Testis (tissue), 5 donors: ENCODE data around the gene SEMG1. TPM values are rescaled to one million over a fixed set of nuclear protein-coding genes. Genes with fewer than 3 reads are reported as not detected.

ENCODE experiments used
- DNase-seq: peaks from one replicate; pipeline ENCODE4 v3.0.0-alpha.2; 2019
- H3K27ac ChIP-seq, 2 donors: fragments of 200-600 bp; sonication (generic); one replicate each; pipeline ENCODE4 v1.5.1; 2019
- H3K27me3 ChIP-seq: fragments of 200-600 bp; sonication (generic); one replicate; pipeline ENCODE4 v1.5.1; 2019
- H3K36me3 ChIP-seq: fragments of 200-600 bp; sonication (generic); one replicate; pipeline ENCODE4 v1.5.1; 2017; ENCODE audit warnings: low read depth; ENCODE audit errors: missing control alignments
- H3K4me1 ChIP-seq: fragments of 200-600 bp; sonication (generic); one replicate; pipeline ENCODE4 v1.5.1; 2019
- H3K4me3 ChIP-seq, 2 donors: fragments of 200-600 bp; sonication (generic); one replicate each; pipeline ENCODE4 v1.5.1; 2017 to 2019
- H3K9me3 ChIP-seq: fragments of 200-600 bp; sonication (generic); one replicate; pipeline ENCODE4 v1.5.1; 2017
- CTCF ChIP-seq, 3 experiments: fragments of 450-650 bp in 2 of 3; fragments of 200-600 bp in 1 of 3; sonication (generic) in 1 of 3; IDR thresholded peaks; one replicate each; pipeline ENCODE4 v1.5.1; 2016 to 2019; ENCODE audit warnings: antibody characterized with exemption in 3 of 3, mild to moderate bottlenecking in 2 of 3, moderate library complexity in 1 of 3
- POLR2A ChIP-seq: fragments of 450-650 bp; IDR thresholded peaks from one replicate; pipeline ENCODE4 v1.6.1; 2017; ENCODE audit warnings: antibody characterized with exemption, mild to moderate bottlenecking, moderate library complexity
- WGBS, 2 donors: methylation state at CpG; one replicate each; pipeline ENCODE4 v1.1.5; 2018; 5-methylcytosine and 5-hydroxymethylcytosine counted together
- intact Hi-C: fragments of 100-400 bp; cut with DNase I; formaldehyde crosslinking; loops from one replicate; pipeline ENCODE4 v1.15.1; 2023; ENCODE audit warnings: low total_unique reads
- long read RNA-seq, 2 donors: transcript quantifications; one replicate each; lab custom pipeline, GENCODE V29; 2026
- polyA plus RNA-seq: library from polyadenylated mRNA; stranded (reverse); fragments of 350-450 nt; fragmentation: Illumina TruSeq; extraction: RNeasy Lipid Tissue Mini Kit (QIAGEN cat#74804); gene quantifications from one replicate; pipeline ENCODE4 v1.2.3, GENCODE V29; 2014; ENCODE audit warnings: low read depth, low replicate concordance; ENCODE audit not compliant: insufficient read depth
- total RNA-seq, 2 donors: library from RNA; depleted of rRNA; stranded (reverse); fragments of >200 nt; gene quantifications; one replicate each; pipeline ENCODE4 v1.2.3, GENCODE V29; 2016

Gene SEMG1
- total RNA-seq (not detected), polyA plus RNA-seq (not detected)
- long read RNA-seq, donor 1 = 0 reads
- long read RNA-seq, donor 2 = 0 reads

GRCh38 chr20:45206725-45207124 is at the start of gene SEMG1:
Gene SEMG1 (plus strand): TSS chr20:45207033. CDS start chr20:45207054, 21 bp downstream.
- WGBS, 2 donors = 48 to 73% methylated on average over 1 of the region's 1 CpG
- H3K36me3 ChIP-seq = no peaks in the 10 kb centered on the region
- TF ChIP-seq CTCF (IDR thresholded peaks at IDR 0.05) = no peak
- no peaks in the 10 kb centered on the region for H3K4me1 ChIP-seq
- H3K27me3 ChIP-seq = no peaks in the 10 kb centered on the region
- no peak for DNase-seq
- intact Hi-C loops = no loop called here
- H3K4me3 ChIP-seq = no peak within 1 kb of the TSS
- no peaks in the 10 kb centered on the region for H3K9me3 ChIP-seq
- no peak within 1 kb of the TSS for H3K27ac ChIP-seq

- intact Hi-C loops = no loop called here
- H3K4me1 ChIP-seq = no peaks in the 10 kb centered on the region
- 21 to 60% methylated on average over 1 of the region's 1 CpG for WGBS, 2 donors
- H3K27me3 ChIP-seq = no peaks in the 10 kb centered on the region
- H3K36me3 ChIP-seq = no peaks in the 10 kb centered on the region
- TF ChIP-seq CTCF (IDR thresholded peaks at IDR 0.05) (no peak), POLR2A (no peak)
- H3K9me3 ChIP-seq = no peaks in the 10 kb centered on the region
- H3K4me3 ChIP-seq = no peak overlapping the region
- H3K27ac ChIP-seq = no peak overlapping the region
- DNase-seq = peak; percentile 29
Observed at GRCh38 chr20:45157962-45158361, 48.9 kb upstream of the SEMG1 start.

GRCh38 chr20:45163083-45163803 is 43.6 kb upstream of the SEMG1 start:
- intact Hi-C loops = no loop called here
- H3K36me3 ChIP-seq = no peaks in the 10 kb centered on the region
- H3K4me1 ChIP-seq = no peaks in the 10 kb centered on the region
- WGBS, 2 donors = 76 to 77% methylated on average over 1 of the region's 1 CpG
- H3K4me3 ChIP-seq = no peak overlapping the region
- TF ChIP-seq POLR2A (no peak), CTCF (IDR thresholded peaks at IDR 0.05) (no peak)
- no peak for DNase-seq
- H3K9me3 ChIP-seq = no peaks in the 10 kb centered on the region
- no peaks in the 10 kb centered on the region for H3K27me3 ChIP-seq
- no peak overlapping the region for H3K27ac ChIP-seq

GRCh38 chr20:45164906-45165305 is 41.9 kb upstream of the SEMG1 start:
- intact Hi-C loops = no loop called here
- H3K36me3 ChIP-seq = no peaks in the 10 kb centered on the region
- H3K27me3 ChIP-seq = no peaks in the 10 kb centered on the region
- DNase-seq = no peak
- H3K4me1 ChIP-seq = no peaks in the 10 kb centered on the region
- no peaks in the 10 kb centered on the region for H3K9me3 ChIP-seq
- 82 to 96% methylated on average over 1 of the region's 1 CpG for WGBS, 2 donors
- H3K4me3 ChIP-seq = no peak overlapping the region
- no peak overlapping the region for H3K27ac ChIP-seq
- TF ChIP-seq POLR2A (no peak), CTCF (IDR thresholded peaks at IDR 0.05) (no peak)

- intact Hi-C loops = no loop called here
- Histone ChIP-seq H3K27me3 (no peaks in the 10 kb centered on the region), H3K9me3 (no peaks in the 10 kb centered on the region), H3K4me3 (no peak overlapping the region), H3K4me1 (no peaks in the 10 kb centered on the region), H3K27ac (no peak overlapping the region), H3K36me3 (no peaks in the 10 kb centered on the region)
- DNase-seq = no peak
- no peak for TF ChIP-seq CTCF (IDR thresholded peaks at IDR 0.05)
- no peak for TF ChIP-seq POLR2A
- 19 to 22% methylated on average over 1 of the region's 1 CpG for WGBS, 2 donors
Observed at GRCh38 chr20:45173522-45173921, 33.3 kb upstream of the SEMG1 start.
